Type B pancreatic cell (in vitro differentiated cells): ENCODE measurements around the gene COX19. TPM values are rescaled to one million over a fixed set of nuclear protein-coding genes. Genes with fewer than 3 reads are reported as not detected.

Experiments
- DNase-seq: peaks from one replicate; pipeline ENCODE4 v3.0.0; 2021; ENCODE audit warnings: mixed read lengths; ENCODE audit not compliant: unreplicated experiment; ENCODE audit errors: extremely low spot score
- H3K27ac Mint-ChIP-seq: 2 replicates; pipeline ENCODE4 v1.8.0; 2021; ENCODE audit warnings: mild to moderate bottlenecking, mixed read lengths
- H3K27me3 Mint-ChIP-seq: 2 replicates; pipeline ENCODE4 v1.8.0; 2021; ENCODE audit warnings: mixed read lengths
- H3K36me3 Mint-ChIP-seq: 2 replicates; pipeline ENCODE4 v1.8.0; 2021; ENCODE audit warnings: mixed read lengths
- H3K4me1 Mint-ChIP-seq: one replicate; pipeline ENCODE4 v1.8.0; 2021; ENCODE audit warnings: mixed read lengths; ENCODE audit not compliant: unreplicated experiment
- H3K4me3 Mint-ChIP-seq: 2 replicates; pipeline ENCODE4 v1.8.0; 2021; ENCODE audit warnings: mild to moderate bottlenecking, mixed read lengths
- H3K9me3 Mint-ChIP-seq: 2 replicates; pipeline ENCODE4 v1.8.0; 2021; ENCODE audit warnings: mixed read lengths
- CTCF ChIP-seq: fragments of 200-600 bp; sonication (generic); conservative IDR thresholded peaks from 2 replicates; pipeline ENCODE4 v1.5.0; 2021; ENCODE audit warnings: antibody characterized with exemption, mild to moderate bottlenecking
- total RNA-seq: library from RNA; stranded (reverse); gene quantifications from 2 replicates; pipeline ENCODE4 v1.2.1, GENCODE V29; 2021; ENCODE audit warnings: low replicate concordance

The COX19 gene
- total RNA-seq, 1 donor from 2014 or later = 15.4 TPM

DNA sequence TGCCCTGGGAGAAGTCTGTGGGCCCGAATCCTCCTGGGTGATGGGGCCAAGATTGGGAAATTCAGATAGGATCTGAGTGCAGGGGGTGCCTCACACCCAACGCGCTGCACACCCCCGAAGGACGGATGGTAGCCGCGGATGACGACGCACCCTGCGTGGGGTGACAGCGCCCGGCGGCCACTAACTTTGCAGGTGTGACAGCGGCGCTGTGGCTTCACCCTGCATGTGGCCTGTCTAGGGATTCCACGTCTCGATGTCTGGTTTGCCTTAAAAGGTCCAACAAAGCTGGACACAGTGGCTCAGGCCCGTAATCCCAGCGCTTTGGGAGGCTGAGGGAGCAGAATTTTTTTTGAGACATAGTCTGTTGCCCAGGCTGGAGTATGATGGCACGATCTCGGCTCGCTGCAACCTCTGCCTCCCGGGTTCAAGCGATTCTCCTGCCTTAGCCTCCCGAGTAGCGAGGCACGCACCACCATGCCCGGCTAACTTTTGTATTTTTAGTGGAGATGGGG lies 39.4 kb downstream of the COX19 start:
- H3K27me3 Mint-ChIP-seq = peaks cover 11% of the 10 kb centered on the region
- no peak overlapping the region for H3K27ac Mint-ChIP-seq

DNA sequence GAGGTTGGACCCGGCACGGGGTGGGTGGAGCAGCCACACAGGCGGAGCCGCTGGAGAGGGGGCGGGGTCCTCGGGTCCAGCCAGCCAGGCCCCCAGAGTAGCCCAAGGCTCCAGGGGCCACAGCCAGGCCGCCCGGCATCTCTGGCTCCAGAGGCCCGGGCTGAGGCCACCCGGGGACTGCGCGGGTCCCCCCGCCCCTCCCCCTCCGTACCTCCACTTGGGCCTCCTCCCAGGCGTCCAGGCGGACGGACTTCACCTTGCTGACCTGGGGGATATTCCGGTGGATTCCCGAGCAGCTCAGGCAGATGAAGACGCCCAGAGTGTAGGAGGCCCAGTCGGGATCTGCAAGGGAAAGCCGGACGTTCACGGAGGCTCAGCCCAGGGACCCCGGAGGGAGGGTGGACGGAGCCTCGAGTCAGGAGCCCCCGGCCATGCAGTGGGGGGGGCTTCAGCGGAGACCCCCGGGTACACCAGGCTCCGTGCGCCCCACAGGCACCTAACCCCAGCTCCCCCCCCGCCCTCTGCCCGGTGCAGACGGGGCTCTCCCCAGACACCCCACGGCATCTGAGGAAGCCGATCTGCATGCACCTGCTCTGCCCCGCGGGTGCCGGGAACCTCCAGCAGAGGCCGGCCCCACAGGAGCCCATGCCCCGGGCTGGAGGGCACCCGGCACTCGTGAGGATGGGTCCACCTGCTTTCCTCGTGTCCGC lies 40.0 kb downstream of the COX19 start:
- no peaks in the 10 kb centered on the region for H3K4me1 Mint-ChIP-seq
- H3K36me3 Mint-ChIP-seq = no peaks in the 10 kb centered on the region
- no peak overlapping the region for H3K27ac Mint-ChIP-seq
- H3K27me3 Mint-ChIP-seq = peaks cover 5% of the 10 kb centered on the region
- no peak for DNase-seq
- no peaks in the 10 kb centered on the region for H3K9me3 Mint-ChIP-seq
- no peak overlapping the region for H3K4me3 Mint-ChIP-seq
- TF ChIP-seq CTCF = no peak

More for the DNA sequence above, 39.4 kb downstream of the COX19 start:
- no peak for TF ChIP-seq CTCF
- Mint-ChIP-seq H3K4me1 (no peaks in the 10 kb centered on the region), H3K9me3 (no peaks in the 10 kb centered on the region), H3K36me3 (no peaks in the 10 kb centered on the region), H3K4me3 (no peak overlapping the region)
- no peak for DNase-seq

DNA sequence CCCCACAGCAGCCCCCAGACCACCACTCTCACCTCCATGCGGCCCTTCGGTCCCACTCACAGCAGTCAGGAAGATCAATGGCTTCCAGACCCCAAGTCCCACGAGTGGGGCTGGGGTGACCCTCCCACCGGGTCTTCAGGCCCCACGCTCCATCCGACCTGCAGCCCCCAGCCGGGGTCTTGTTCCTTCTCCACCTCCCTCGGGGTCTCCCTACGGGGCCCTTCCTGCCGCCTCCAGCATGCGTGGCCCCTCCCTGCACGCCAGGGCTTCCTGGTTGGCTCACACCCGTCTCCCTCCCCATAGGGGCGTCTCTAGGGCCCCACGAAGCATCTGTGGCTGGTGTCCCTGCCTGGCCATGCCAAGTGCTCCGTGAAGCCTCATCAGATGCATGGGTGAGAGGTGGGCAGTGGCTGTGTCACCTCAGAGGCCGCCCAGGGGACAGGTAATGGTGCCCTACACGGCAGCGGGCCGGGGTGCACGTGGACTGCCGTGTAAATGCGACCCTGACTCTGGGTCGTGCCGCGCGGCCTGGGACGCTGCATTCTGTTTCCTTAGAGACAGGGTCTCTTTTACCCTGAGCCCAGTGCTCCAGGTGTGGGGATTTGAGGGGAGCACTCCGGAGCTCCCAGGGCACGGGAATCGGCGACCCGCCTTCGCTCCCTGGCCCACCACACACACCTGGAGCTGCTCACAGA lies 40.7 kb downstream of the COX19 start:
- no peaks in the 10 kb centered on the region for H3K4me1 Mint-ChIP-seq
- H3K36me3 Mint-ChIP-seq = no peaks in the 10 kb centered on the region
- no peak overlapping the region for H3K27ac Mint-ChIP-seq
- DNase-seq = no peak
- TF ChIP-seq CTCF = no peak
- H3K27me3 Mint-ChIP-seq = no peaks in the 10 kb centered on the region
- H3K4me3 Mint-ChIP-seq = no peak overlapping the region
- H3K9me3 Mint-ChIP-seq = no peaks in the 10 kb centered on the region

DNA sequence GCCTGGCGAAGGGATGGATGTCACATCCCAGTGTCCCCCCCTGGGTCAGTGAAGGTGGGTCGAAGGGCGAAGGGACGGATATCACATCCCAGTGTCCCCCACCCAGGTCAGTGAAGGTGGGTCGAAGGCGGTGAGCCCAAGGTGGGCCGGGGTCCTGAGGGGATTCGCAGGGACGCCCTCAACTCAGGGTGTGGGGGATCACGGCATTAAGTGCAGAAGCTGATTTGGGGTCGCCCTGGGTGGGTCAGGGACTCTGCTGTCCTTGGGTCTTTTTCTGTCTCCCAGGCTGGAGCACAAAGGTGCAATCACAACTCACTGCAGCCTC lies 42.7 kb downstream of the COX19 start:
- DNase-seq = no peak
- H3K27ac Mint-ChIP-seq = no peak overlapping the region

More for the DNA sequence above, 42.7 kb downstream of the COX19 start:
- H3K27me3 Mint-ChIP-seq = no peaks in the 10 kb centered on the region
- H3K4me1 Mint-ChIP-seq = no peaks in the 10 kb centered on the region
- no peak for TF ChIP-seq CTCF
- no peak overlapping the region for H3K4me3 Mint-ChIP-seq
- no peaks in the 10 kb centered on the region for H3K9me3 Mint-ChIP-seq
- no peaks in the 10 kb centered on the region for H3K36me3 Mint-ChIP-seq
